ENCODE measurements around the gene DEPP1.

DEPP1 gene

GRCh38 chr10:44931621-44932516, 46.7 kb downstream of the DEPP1 start:
- ATAC-seq: no peak

GRCh38 chr10:44930904-44931620, 47.5 kb downstream of the DEPP1 start:
- no peak for ATAC-seq

- no peak for ATAC-seq
Measured at GRCh38 chr10:44929356-44930255, 49.0 kb downstream of the DEPP1 start.

- no peak for ATAC-seq
Measured at GRCh38 chr10:44928462-44928861, 50.1 kb downstream of the DEPP1 start.

- ATAC-seq: no peak
Measured at GRCh38 chr10:44927352-44927751, 51.3 kb downstream of the DEPP1 start.

- no peak for ATAC-seq
Measured at GRCh38 chr10:44926751-44927351, 51.8 kb downstream of the DEPP1 start.
